ENCODE measurements around the gene PCNA. TPM values are rescaled to one million over a fixed set of nuclear protein-coding genes. Genes with fewer than 3 reads are reported as not detected.

Gene PCNA
- total and polyA plus RNA-seq, 2 experiments from 2014 or later = 353 to 428 TPM

- TF ChIP-seq, protein P1, sequence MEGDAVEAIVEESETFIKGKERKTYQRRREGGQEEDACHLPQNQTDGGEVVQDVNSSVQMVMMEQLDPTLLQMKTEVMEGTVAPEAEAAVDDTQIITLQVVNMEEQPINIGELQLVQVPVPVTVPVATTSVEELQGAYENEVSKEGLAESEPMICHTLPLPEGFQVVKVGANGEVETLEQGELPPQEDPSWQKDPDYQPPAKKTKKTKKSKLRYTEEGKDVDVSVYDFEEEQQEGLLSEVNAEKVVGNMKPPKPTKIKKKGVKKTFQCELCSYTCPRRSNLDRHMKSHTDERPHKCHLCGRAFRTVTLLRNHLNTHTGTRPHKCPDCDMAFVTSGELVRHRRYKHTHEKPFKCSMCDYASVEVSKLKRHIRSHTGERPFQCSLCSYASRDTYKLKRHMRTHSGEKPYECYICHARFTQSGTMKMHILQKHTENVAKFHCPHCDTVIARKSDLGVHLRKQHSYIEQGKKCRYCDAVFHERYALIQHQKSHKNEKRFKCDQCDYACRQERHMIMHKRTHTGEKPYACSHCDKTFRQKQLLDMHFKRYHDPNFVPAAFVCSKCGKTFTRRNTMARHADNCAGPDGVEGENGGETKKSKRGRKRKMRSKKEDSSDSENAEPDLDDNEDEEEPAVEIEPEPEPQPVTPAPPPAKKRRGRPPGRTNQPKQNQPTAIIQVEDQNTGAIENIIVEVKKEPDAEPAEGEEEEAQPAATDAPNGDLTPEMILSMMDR (conservative IDR thresholded peaks at IDR 0.05; ENCODE audit: low read depth in 2 of 2) = no peak
- TF ChIP-seq EZH2 (IDR thresholded peaks at IDR 0.05; ENCODE audit: low read depth, unreplicated experiment) = no peak
- TF ChIP-seq, protein P2, sequence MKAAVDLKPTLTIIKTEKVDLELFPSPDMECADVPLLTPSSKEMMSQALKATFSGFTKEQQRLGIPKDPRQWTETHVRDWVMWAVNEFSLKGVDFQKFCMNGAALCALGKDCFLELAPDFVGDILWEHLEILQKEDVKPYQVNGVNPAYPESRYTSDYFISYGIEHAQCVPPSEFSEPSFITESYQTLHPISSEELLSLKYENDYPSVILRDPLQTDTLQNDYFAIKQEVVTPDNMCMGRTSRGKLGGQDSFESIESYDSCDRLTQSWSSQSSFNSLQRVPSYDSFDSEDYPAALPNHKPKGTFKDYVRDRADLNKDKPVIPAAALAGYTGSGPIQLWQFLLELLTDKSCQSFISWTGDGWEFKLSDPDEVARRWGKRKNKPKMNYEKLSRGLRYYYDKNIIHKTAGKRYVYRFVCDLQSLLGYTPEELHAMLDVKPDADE (IDR thresholded peaks at IDR 0.05) = no peak
- TF ChIP-seq POLR2AphosphoS5 (IDR thresholded peaks at IDR 0.05; ENCODE audit: low read depth) = no peak
- TF ChIP-seq REST (IDR thresholded peaks at IDR 0.05; ENCODE audit: unreplicated experiment) = no peak
- TF ChIP-seq JUNB (IDR thresholded peaks at IDR 0.05; ENCODE audit: unreplicated experiment) = no peak
- no peak for TF ChIP-seq ZNF331 (CRISPR knock-in tag; IDR thresholded peaks at IDR 0.05; ENCODE audit: low read depth)
Observed at GRCh38 chr20:5078399-5078958, 41.3 kb downstream of the PCNA start (continued).

DNA sequence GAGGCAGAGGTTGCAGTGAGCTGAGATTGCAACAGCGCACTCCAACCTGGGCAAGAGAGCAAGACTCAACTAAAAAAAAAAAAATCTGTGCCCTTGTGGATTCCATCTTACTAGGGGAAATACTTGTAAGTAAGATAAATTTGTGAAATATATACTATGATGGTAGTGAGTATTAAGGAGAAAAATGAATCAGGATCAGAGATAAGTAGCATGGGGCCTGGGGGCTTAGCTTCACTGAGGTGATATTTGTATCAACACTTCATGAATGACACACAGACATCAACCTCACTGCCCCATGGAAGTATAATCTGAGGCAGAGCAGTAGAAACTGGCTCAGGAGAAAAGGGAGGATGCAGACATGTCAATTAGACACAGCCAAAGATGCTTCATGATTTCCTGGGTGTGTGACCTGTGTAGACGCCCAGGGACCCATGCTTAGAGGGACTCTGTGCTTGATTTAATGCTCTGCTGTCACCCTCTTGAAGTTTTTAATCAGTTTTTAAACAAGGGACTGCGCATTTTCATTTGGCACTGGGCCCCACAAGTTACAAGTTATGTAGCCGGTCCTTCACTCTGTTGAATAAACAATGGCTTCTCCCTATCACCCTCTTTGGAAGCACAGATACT lies 41.9 kb downstream of the PCNA start:
- H2AFZ ChIP-seq = no peak overlapping the region
- DNase-seq (ENCODE audit: low spot score) (no peak), ATAC-seq (no peak)
- no peaks in the 10 kb centered on the region for H3K9me2 ChIP-seq (ENCODE audit: insufficient read depth)
- H3K4me1 ChIP-seq (ENCODE audit: insufficient read depth) = no peaks in the 10 kb centered on the region
- no peaks in the 10 kb centered on the region for H3K36me3 Mint-ChIP-seq (ENCODE audit: low read depth)
- no peak overlapping the region for H3K4me3 ChIP-seq
- no peak overlapping the region for H3K27ac ChIP-seq (ENCODE audit: low read depth)
- peaks cover 2% of the 10 kb centered on the region for H3K27me3 Mint-ChIP-seq (ENCODE audit: insufficient read depth, low read depth, poor library complexity)
- H3K4me1 Mint-ChIP-seq = peaks cover 14% of the 10 kb centered on the region
- H3K79me2 ChIP-seq (replicated peaks; ENCODE audit: insufficient read depth) = no peaks in the 10 kb centered on the region
- no peaks in the 10 kb centered on the region for H4K20me1 ChIP-seq (replicated peaks; ENCODE audit: insufficient read depth)
- no peak overlapping the region for H3K27ac Mint-ChIP-seq
- no peaks in the 10 kb centered on the region for H3F3A ChIP-seq (replicated peaks; ENCODE audit: low read depth)
- H3K9me3 Mint-ChIP-seq = no peaks in the 10 kb centered on the region
- no peak overlapping the region for H3K4me3 Mint-ChIP-seq
- no peaks in the 10 kb centered on the region for H3K27me3 ChIP-seq (ENCODE audit: insufficient read depth)
- no peaks in the 10 kb centered on the region for H3K36me3 ChIP-seq (ENCODE audit: insufficient read depth)
- H3K4me2 ChIP-seq = no peak overlapping the region
- no peak for TF ChIP-seq ZNF331 (CRISPR knock-in tag; IDR thresholded peaks at IDR 0.05; ENCODE audit: low read depth)
- no peak for TF ChIP-seq CREB1 (CRISPR knock-in tag; IDR thresholded peaks at IDR 0.05; ENCODE audit: low read depth)
- TF ChIP-seq EZH2phosphoT487 (IDR thresholded peaks at IDR 0.05; ENCODE audit: unreplicated experiment) = no peak
- no peak for TF ChIP-seq REST (IDR thresholded peaks at IDR 0.05; ENCODE audit: unreplicated experiment)
- no peak for TF ChIP-seq JUNB (IDR thresholded peaks at IDR 0.05; ENCODE audit: unreplicated experiment)
- TF ChIP-seq, protein P1 (conservative IDR thresholded peaks at IDR 0.05; ENCODE audit: low read depth in 2 of 2) = no peak
- TF ChIP-seq POLR2AphosphoS5 (IDR thresholded peaks at IDR 0.05; ENCODE audit: low read depth) = no peak
- no peak for TF ChIP-seq STAT1 (IDR thresholded peaks at IDR 0.05; ENCODE audit: unreplicated experiment)
- TF ChIP-seq ZNF114 (CRISPR knock-in tag; IDR thresholded peaks at IDR 0.05) = no peak
- TF ChIP-seq, protein P2 (IDR thresholded peaks at IDR 0.05) = no peak
- no peak for TF ChIP-seq EZH2 (IDR thresholded peaks at IDR 0.05; ENCODE audit: low read depth, unreplicated experiment)
